ENCODE results near the gene HEYL. TPM values are rescaled to one million over a fixed set of nuclear protein-coding genes. Genes with fewer than 3 reads are reported as not detected.

The HEYL gene
- not detected in 2 replicates for total RNA-seq

DNA sequence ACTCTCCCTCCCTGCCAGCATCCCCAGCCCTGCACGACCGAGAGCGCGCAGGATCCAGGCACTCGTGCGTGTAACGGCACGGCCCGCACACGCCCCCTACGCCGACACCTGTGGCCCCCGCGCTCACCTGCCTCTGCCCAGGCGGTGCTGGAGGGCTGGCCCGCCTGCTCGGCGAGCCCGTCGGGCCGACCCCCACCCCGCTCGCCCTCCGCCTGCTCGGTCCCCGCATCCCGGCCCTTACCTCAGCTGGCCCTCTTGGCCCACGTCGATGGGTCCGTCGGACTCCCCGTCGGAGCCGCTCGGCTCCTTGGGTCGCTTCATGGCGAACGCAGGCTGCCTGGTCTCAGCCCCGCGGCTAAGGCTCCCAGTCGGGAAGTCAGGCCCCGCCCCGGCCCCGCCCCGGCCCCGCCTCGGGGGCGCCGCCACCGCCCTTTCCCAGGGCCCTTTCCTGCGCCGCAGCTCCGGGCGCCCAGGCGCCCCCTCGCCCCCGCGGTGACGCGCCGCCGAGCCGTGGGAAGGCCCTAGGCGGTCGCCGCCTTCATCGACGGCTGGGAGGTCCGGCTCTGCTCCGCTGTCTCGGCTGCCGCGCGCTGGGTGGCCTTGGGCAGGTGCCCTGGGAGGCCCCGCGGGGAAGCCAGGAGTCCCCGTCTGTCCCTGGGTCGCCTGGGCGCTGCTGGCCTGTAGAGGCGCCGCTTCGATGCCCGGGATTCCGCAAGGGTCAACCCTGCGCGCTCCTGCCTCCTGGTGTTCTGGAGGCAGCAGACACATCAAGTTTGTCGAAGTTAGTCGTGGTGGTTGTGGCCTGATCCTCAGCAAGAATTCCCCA, at the start of gene HEYL:
Gene HEYL, minus strand, starts transcription at position 339 of the 826 bp plus-strand sequence. Its CDS starts 18 bp downstream, at position 321.

DNA sequence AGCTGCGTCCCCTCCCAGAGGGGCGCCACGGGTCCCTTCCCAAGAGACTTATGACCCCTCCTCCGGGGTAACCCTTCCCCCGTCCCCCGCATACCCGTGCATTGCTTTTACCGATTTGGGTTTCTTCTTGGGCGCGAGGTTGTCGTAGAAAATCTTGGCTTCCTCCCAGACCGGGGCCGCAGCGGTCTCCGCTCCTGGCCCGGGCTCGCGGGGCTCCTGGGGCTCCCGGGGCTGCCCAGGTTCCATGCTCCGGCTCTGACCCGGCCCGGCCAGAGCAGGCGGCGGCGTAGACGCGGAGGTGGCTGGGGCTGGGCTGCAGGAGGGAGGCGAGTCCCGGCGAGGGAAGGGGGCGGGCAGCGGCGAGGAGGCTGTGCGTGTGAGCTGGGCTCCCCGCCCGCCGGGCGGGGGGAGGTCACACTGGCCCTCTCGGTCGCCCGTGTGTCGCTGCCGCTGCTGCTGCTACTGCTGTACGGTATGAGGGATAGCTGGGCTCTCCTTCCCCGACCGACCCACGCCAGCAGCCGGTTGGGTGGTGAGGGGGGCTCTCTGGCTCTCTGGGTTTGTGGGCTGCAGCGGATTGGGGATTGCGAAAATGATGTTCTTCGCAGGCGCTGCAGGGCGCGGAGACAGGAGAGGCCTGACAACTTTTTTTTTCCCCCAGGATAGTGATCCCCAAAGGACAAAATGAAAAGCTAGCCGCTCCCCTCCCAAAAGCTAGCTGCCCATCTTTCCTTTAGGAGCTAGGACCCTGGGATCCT, 32.5 kb upstream of the HEYL start, which contains the start of gene NT5C1A:
Gene NT5C1A, minus strand, starts transcription at position 315 of the 758 bp plus-strand sequence. Its CDS starts 69 bp downstream, at position 246.

Other genes with a start within 250 kb of the HEYL start
- not detected in 2 replicates for gene BMP8A, start 148.0 kb downstream of the HEYL start, total RNA-seq
- 203 and 244 TPM in 2 replicates for gene PABPC4, start 62.9 kb downstream of the HEYL start, total RNA-seq
- gene NT5C1A, start 32.5 kb upstream of the HEYL start, total RNA-seq, result not detected in 2 replicates
- gene HPCAL4, start 51.8 kb upstream of the HEYL start, total RNA-seq, result under 0.01 TPM in 1 of 2 replicates, not detected in the other
- 34.4 and 42.9 TPM in 2 replicates for gene PPIE, start 99.2 kb upstream of the HEYL start, total RNA-seq
- gene OXCT2, start 131.7 kb upstream of the HEYL start, total RNA-seq, result 0.09 and 2.2 TPM in 2 replicates
- under 0.01 TPM in 1 of 2 replicates, not detected in the other for gene BMP8B, start 149.2 kb upstream of the HEYL start, total RNA-seq
- gene TRIT1, start 243.9 kb upstream of the HEYL start, total RNA-seq, result 16.1 and 25.5 TPM in 2 replicates

All from bronchial smooth muscle cell (primary cell).